ENCODE data around the gene ANTXRL.
A peak's percentile ranks its signal among the peaks of the same experiment; 100 is the strongest.
"Not testable (repeated sequence)": the region's sequence is repeated elsewhere in the genome, so short reads cannot be mapped to it uniquely, and the experiment has no call there.

Gene ANTXRL

DNA sequence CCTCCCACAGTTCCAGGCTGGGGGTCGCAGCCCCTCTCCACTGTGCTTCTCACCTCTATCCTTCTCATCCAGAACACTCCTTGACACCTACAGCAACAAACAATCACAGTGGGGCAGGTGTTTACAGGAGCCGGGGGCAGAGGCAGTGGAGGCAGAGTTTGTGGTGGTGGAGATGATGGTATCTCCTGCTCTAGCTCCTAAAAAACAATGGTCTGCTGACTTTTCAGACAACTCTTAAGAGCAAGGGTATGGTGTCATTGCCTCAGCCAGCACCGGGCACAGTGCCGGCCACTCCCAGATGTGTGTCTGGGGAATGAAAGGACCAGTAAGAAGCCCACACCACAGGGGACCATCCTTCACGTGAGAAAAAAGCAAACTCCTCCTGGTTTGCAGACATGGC, 36.3 kb upstream of the ANTXRL start:
- Histone ChIP-seq H3K4me3 (no peak overlapping the region), H3K36me3 (replicated peaks) (no peaks in the 10 kb centered on the region), H3K27me3 (ENCODE audit: low read depth) (no peaks in the 10 kb centered on the region), H3K4me1 (no peaks in the 10 kb centered on the region), H3K9me3 (no peaks in the 10 kb centered on the region)
- no peak for DNase-seq (ENCODE audit: low spot score in 2 of 2)
- in situ Hi-C loops (cut with MboI; ENCODE audit: low sequenced_read_pairs), result loop anchor here (5.0 kb wide), 1 partner anchor 62 kb away; no protein-coding TSS in a partner anchor

DNA sequence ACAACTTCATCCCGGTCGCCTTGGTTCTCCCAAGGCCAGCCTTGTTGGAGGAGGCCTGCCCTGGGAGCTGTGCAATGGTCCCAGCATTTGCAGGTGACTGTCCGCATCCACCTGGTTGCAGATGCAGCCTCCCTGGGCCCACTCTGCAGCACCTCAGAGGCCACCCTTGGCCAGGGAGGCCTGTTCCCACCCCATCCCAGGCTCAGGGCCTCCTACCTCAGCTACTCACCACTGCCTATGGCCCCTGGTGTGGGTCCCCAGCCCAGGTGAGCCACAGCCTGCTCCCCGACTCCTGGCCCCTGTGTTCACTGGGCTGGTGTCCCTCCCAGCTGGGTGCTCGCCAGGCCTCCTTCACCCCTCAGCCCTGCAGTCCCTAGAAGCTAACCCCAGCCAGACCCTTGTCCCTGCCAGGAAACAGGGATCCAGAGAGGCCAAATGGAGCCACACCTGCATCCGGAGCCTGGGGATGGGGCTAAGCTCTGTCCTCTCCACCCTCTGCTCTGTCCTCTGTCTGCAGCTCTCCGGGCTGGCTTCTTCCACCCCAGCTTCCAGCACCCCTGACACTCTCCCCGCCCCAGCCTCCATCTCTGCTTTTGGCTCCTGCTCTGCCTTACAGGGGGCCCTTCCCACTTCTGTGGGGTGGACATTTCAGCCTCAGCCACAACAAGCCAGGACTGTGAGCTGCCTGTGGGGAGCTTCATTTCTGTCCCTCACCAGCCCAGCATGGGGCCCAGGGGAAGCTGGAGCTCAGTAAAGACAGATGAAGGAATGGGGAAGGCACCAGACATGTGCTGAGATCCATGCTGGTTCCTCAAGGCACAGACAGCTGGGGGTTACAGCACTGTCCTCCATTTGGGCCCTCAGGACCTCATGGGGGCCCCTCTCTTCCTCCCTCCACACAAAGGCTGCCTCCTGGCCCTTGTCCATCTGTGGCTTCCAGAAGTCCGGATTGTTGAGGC, 35.6 kb upstream of the ANTXRL start:
- no peaks in the 10 kb centered on the region for H3K9me3 ChIP-seq
- no peaks in the 10 kb centered on the region for H3K4me1 ChIP-seq
- no peak for DNase-seq (ENCODE audit: low spot score in 2 of 2)
- H3K4me3 ChIP-seq, result no peak overlapping the region
- no peaks in the 10 kb centered on the region for H3K36me3 ChIP-seq (replicated peaks)
- H3K27me3 ChIP-seq (ENCODE audit: low read depth), result no peaks in the 10 kb centered on the region
- in situ Hi-C loops (cut with MboI; ENCODE audit: low sequenced_read_pairs), result loop anchor here (5.0 kb wide), 1 partner anchor 61 kb away; no protein-coding TSS in a partner anchor

DNA sequence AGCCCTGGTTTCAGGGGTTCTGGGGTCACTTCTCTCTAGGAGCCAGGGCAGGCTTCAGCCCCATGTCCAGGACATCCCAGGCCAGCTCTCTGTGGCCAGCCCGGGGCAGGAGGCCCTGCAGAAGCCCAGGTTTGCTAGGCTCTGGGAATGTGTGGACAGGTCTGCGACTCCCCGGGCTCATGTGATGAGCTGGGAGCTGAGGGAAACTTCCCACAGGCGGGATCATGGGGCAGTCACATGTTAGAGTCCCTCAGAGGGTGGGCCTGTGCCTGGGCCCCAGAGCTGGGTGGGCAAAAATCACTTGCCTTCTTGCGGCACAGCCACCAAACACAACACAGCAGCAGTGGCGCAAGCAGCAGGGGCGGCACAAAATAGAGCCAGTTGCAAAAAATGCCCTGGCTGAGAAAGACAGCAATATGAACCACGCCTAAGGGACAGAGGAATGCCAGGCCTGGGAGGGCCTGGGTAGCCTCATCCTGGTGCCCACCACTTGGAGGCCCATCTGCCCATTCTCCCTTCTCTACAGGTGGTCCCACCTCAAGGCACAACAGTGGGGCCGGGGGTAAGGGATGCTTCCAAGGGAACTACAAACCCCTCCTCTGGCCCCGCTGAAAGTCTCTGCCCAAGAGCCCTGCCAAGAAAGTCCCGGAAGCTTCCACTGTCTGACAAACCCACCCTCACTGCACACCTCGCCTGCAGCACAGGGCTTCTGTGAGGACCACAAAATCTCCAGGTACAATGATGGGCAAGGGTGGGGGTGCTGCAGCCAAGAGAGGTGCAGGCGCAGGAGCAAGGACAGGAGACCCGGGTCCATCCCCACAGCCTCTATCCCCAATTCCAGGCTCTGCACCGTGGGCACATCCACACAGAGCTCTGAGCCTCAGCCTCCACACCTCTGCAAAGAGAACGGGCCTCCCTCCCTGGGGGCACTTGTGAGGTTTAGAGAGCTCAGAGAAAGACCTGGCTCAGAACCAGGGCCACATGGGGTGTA, 34.6 kb upstream of the ANTXRL start:
- Histone ChIP-seq H3K27me3 (ENCODE audit: low read depth) (no peaks in the 10 kb centered on the region), H3K36me3 (replicated peaks) (no peaks in the 10 kb centered on the region)
- no peak for DNase-seq (ENCODE audit: low spot score in 2 of 2)

DNA sequence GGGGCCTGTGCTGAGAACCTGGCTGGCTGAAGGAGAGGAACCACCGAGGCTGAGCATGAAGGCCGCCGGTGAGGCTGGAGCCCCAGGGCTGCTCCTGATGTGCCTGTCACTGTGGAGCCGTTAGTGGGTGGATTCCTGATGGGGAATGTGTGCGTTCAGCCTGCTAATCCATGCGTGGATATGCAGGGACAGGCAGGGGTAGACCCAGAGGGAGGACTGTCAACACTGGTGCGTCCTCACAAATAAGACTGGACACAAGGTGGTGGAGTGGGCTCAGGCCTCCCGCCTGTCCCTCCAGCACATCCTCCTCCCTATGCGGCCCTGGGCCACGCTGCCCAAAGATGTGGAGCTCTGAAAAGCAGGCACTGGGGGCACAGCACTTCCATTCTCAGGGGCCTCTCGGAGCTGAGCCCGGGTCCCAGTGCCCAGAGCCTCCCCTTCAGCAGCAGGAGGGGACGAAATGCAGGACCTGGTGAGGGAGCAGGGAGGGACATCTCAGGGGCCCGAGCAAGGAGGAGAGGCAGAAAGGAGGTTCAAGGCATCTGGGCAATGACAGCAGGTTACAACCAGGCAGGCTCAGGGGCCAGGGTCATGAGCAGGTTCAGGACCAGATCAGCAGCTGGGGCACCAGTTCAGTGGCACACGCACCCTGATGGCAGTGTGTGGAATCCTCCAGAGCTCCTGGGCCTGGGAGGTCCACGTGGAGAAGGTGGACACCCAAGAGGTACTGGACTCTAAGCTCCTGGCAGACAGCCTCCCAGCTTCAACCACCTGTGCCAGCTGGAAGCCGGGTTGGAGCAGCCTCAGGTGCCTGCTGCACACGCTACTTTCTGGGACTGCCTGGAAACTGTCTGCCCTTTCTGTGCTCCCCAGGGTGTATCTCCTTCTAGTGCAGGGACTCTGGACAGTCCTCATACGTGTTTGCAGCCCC, 33.5 kb upstream of the ANTXRL start:
- no peaks in the 10 kb centered on the region for H3K27me3 ChIP-seq (ENCODE audit: low read depth)
- H3K9me3 ChIP-seq, result no peaks in the 10 kb centered on the region
- H3K36me3 ChIP-seq (replicated peaks), result no peaks in the 10 kb centered on the region
- no peak overlapping the region for H3K4me3 ChIP-seq
- in situ Hi-C loops (cut with MboI; ENCODE audit: low sequenced_read_pairs), result loop anchor here (5.0 kb wide), 1 partner anchor 59 kb away; no protein-coding TSS in a partner anchor
- no peak for DNase-seq (ENCODE audit: low spot score in 2 of 2)
- no peaks in the 10 kb centered on the region for H3K4me1 ChIP-seq

More for the DNA sequence above, 34.6 kb upstream of the ANTXRL start:
- H3K9me3 ChIP-seq, result no peaks in the 10 kb centered on the region
- no peaks in the 10 kb centered on the region for H3K4me1 ChIP-seq
- in situ Hi-C loops (cut with MboI; ENCODE audit: low sequenced_read_pairs), result loop anchor here (5.0 kb wide), 1 partner anchor 60 kb away; no protein-coding TSS in a partner anchor
- H3K4me3 ChIP-seq, result no peak overlapping the region

DNA sequence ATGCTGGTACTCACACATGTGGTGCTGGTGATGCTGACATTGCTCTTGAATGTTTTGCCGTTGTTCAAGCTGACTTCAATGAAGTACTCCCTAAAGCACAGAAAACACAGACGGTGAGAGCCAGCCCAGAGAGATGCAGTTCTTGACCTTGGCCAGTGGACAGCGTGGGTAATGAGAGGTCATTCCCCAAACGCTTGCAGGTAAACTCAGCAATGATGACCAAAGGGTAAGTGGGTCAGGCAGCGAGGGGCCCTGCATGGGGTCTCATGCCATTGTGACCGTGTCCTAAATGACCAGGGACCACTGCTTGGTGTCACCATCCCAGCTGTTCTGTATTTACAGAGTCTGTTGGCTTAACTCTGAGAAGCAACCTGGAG, 32.8 kb upstream of the ANTXRL start:
- in situ Hi-C loops (cut with MboI; ENCODE audit: low sequenced_read_pairs), result loop anchor here (5.0 kb wide), 1 partner anchor 58 kb away; no protein-coding TSS in a partner anchor
- Histone ChIP-seq H3K4me1 (no peaks in the 10 kb centered on the region), H3K4me3 (no peak overlapping the region), H3K27me3 (ENCODE audit: low read depth) (no peaks in the 10 kb centered on the region), H3K36me3 (replicated peaks) (no peaks in the 10 kb centered on the region), H3K9me3 (no peaks in the 10 kb centered on the region)
- no peak for DNase-seq (ENCODE audit: low spot score in 2 of 2)

DNA sequence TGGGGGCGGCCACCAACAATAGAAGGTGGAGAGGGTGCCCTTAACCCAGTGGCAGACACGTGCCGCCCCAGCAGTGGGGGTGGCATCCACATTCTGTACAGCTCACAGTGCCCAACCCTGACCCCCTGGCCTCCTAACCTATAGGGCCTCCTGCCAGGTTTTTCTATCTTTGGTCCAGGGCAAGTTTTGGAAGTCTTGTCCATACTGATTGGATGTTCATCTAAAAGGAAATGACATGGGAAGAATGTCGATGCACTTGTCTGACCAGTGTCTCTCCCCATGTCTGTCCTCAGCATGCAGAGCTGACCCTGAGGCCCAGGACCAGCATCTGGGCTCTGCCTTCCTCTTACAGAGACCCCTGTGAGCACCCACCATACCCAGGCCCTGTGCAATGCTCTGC, 32.3 kb upstream of the ANTXRL start:
- in situ Hi-C loops (cut with MboI; ENCODE audit: low sequenced_read_pairs), result loop anchor here (5.0 kb wide), 1 partner anchor 58 kb away; no protein-coding TSS in a partner anchor
- Histone ChIP-seq H3K27me3 (ENCODE audit: low read depth) (no peaks in the 10 kb centered on the region), H3K4me1 (no peaks in the 10 kb centered on the region), H3K9me3 (no peaks in the 10 kb centered on the region), H3K4me3 (no peak overlapping the region), H3K36me3 (replicated peaks) (no peaks in the 10 kb centered on the region)
- DNase-seq (ENCODE audit: low spot score in 2 of 2), result no peak

- H3K27me3 ChIP-seq (ENCODE audit: low read depth); H3K36me3 ChIP-seq (replicated peaks); H3K4me1 ChIP-seq; H3K9me3 ChIP-seq; in situ Hi-C loops (cut with MboI; ENCODE audit: low sequenced_read_pairs); DNase-seq (ENCODE audit: low spot score in 2 of 2); H3K4me3 ChIP-seq: not testable (repeated sequence)
Observed at GRCh38 chr10:46255210-46255609, 31.6 kb upstream of the ANTXRL start.

DNA sequence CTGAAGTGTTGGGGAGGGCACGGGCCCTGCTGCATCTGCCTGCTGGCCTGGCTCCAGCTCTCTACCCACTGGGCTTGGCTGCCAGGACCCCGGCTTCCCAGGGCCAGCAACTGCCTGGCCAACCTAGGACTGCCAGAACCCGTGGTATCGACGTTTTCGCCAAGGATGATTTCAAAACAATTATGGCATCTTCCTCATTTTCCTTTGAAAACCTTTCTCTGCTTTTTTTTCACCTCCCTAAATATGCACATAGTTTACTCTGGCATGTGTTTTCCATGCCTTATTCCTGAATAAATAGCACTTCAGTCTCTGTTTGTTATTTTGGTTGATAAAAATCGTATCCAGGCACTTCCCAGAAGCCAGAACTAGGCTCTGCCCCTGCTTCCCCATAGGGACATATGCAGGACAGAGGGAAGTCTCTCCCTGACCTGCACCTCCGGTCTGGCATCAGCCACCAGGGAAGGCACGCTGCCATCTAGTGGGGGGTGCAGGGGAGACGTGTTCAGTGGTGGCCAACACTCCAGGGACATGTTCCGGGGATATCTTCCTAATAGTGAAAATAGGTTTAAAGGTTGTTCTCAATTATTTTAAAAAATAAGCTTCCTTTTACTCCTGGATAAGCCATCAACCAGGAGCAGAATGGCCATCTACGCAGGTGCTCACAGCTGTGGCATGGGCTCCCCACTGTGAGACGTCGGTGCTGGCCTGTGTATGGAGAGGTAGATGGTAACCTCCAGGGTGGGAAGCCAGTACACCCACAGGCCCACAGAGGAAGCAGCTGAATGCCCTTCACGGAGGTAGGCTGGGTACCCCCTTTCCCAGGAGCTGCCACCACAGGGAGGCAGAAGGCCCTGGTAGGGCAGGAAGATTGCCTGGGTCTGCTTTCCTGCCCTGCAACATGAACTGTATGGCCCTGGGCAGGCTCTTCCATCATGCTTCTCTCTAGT, 30.7 kb upstream of the ANTXRL start:
- no peak overlapping the region for H3K4me3 ChIP-seq
- DNase-seq (ENCODE audit: low spot score in 2 of 2), result peak; percentile 28 to 85
- H3K27me3 ChIP-seq (ENCODE audit: low read depth), result no peaks in the 10 kb centered on the region
- no peaks in the 10 kb centered on the region for H3K36me3 ChIP-seq (replicated peaks)
- in situ Hi-C loops (cut with MboI; ENCODE audit: low sequenced_read_pairs), result no loop called here
- no peaks in the 10 kb centered on the region for H3K4me1 ChIP-seq
- no peaks in the 10 kb centered on the region for H3K9me3 ChIP-seq

DNA sequence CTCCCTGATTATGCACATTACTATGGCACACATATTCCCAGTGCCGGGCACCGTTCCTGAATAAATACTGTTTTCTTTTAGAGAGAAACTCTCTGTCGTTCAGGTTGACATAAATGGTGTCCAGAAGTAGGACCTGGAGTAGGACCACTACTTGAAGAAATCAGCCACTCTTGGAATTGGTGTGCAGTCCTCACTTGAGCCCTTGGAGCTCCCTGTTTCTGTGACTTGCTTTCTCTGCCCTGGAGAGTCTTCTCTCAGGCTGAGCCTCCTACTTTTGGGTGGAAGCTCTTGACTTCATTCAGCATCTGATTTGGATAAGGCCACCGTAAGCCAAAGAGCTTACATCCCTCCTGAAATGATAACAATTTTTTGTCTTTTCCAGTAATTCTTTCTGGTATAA, 29.7 kb upstream of the ANTXRL start:
- in situ Hi-C loops (cut with MboI; ENCODE audit: low sequenced_read_pairs), result no loop called here
- Histone ChIP-seq H3K4me3 (no peak overlapping the region), H3K36me3 (replicated peaks) (no peaks in the 10 kb centered on the region), H3K9me3 (no peaks in the 10 kb centered on the region), H3K4me1 (no peaks in the 10 kb centered on the region), H3K27me3 (ENCODE audit: low read depth) (no peaks in the 10 kb centered on the region)
- DNase-seq (ENCODE audit: low spot score in 2 of 2), result no peak

- H3K36me3 ChIP-seq (replicated peaks); in situ Hi-C loops (cut with MboI; ENCODE audit: low sequenced_read_pairs); H3K4me3 ChIP-seq; H3K4me1 ChIP-seq; DNase-seq (ENCODE audit: low spot score in 2 of 2); H3K9me3 ChIP-seq; H3K27me3 ChIP-seq (ENCODE audit: low read depth): not testable (repeated sequence)
Observed at GRCh38 chr10:46262906-46263560, 23.8 kb upstream of the ANTXRL start.

DNA sequence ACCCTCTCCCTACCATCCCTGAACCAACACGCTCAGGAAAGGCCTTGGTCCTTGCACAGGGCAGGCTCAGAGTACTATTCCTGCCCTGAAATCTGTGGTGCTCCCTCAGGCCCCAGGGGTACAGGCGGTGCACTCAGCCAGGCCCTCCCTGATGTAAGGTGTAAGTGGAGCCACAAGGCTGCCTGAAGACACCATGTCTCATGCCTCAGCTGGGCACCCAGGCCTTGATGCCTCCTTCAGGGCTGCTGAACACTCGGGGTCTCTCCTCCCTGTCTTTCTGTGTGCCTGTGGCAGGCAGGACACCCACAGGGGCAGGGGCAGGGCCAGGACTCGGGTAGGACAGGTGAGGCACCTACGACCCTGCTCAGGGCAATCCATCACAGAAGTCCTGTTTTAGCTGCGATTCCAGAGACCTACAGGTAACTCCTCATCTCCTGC, 22.9 kb upstream of the ANTXRL start:
- Histone ChIP-seq H3K27me3 (ENCODE audit: low read depth) (no peaks in the 10 kb centered on the region), H3K4me1 (no peaks in the 10 kb centered on the region), H3K9me3 (no peaks in the 10 kb centered on the region), H3K36me3 (replicated peaks) (no peaks in the 10 kb centered on the region), H3K4me3 (no peak overlapping the region)
- no peak for DNase-seq (ENCODE audit: low spot score in 2 of 2)
- in situ Hi-C loops (cut with MboI; ENCODE audit: low sequenced_read_pairs), result no loop called here

DNA sequence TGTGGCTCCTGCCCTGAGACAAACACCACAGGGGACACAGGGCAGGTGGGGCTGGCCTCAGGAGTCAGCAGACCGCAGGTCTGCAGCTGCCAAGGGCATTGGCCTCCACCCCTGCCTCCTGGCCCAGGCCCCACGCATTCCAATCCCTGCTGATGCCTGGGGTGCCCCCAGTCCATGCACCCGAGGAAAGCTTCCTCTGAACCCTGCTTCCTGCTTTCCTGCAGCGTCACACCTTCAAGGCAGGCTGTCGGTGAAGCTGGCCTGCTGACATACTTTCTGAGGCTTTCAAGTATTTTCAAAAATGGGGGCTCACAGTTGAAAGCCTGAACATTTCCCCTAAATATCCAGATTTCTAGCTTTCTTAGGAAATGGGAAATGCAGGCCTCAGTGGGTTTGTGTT, 22.5 kb upstream of the ANTXRL start:
- Histone ChIP-seq H3K36me3 (replicated peaks) (no peaks in the 10 kb centered on the region), H3K9me3 (no peaks in the 10 kb centered on the region), H3K27me3 (ENCODE audit: low read depth) (no peaks in the 10 kb centered on the region), H3K4me3 (no peak overlapping the region), H3K4me1 (no peaks in the 10 kb centered on the region)
- no peak for DNase-seq (ENCODE audit: low spot score in 2 of 2)
- in situ Hi-C loops (cut with MboI; ENCODE audit: low sequenced_read_pairs), result no loop called here
